Measurements from ENCODE around the gene SLC2A4.
A peak's percentile ranks its signal among the peaks of the same experiment; 100 is the strongest.

Gene SLC2A4

DNA sequence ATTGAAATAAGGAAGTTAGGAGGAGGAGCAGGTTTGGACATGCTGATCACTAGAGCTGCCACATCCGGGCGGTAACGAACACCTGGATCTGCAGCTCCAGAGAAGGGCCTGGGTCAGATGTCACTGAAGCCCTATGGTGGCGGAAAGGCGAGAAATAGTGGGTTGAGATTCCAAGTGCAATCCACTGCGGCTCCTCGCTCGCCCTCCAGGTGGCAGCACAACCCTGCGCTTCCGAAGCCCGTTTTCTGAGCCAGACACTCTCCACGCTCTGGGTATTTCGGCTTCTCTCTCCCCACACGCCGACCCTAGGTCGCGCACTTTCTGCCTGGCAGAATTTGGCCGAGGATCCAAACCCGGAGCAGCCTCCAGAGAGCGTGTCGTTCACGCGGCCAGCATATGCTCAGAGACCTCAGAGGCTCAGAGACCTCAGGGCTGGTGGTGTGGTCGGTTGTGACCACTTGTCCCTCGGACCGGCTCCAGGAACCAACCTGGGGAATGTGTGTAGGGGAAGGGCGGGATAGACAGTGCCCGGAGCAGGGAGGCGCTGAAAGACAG, 922 bp upstream of the SLC2A4 start:
- DNase-seq: peak; percentile 61

DNA sequence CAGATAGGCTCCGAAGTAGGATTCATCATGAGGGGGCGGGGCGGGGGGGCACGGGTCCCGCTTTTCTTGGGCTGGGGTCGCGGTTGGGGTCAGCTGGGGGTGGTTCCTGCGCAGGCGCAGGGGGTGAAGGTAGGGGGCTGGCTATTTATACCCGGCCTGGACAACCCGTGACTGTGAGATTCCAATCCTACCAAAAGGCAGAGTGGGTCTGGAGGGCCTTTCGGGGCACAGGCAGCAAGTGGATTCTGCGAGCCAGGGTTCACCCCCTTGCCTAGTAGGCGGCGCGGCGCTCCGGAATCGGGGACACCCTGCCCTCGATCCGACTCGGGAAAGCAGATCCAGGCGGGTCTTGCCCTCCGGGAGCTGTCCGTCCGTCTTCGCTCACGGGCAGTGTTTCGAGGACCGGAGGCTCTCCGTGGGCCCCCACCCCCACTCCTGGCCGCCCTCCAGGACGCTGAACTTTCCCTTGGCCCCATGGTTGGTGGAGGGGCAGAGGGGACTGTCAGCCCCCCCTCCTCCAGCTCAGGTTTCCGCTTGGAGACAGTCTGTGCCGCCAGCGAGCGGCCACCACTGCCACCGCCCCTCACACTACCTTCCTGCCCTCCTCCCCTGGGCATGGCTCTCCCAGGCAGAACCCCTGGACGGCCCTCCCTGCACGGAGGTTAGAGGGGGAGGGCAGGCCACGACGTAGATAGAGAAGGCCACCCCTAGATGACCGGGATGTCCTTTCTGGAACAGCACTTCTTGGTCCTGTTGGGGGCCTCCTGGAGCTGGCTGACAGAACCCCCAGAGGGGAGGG, 634 bp downstream of the SLC2A4 start:
- no peak for DNase-seq

DNA sequence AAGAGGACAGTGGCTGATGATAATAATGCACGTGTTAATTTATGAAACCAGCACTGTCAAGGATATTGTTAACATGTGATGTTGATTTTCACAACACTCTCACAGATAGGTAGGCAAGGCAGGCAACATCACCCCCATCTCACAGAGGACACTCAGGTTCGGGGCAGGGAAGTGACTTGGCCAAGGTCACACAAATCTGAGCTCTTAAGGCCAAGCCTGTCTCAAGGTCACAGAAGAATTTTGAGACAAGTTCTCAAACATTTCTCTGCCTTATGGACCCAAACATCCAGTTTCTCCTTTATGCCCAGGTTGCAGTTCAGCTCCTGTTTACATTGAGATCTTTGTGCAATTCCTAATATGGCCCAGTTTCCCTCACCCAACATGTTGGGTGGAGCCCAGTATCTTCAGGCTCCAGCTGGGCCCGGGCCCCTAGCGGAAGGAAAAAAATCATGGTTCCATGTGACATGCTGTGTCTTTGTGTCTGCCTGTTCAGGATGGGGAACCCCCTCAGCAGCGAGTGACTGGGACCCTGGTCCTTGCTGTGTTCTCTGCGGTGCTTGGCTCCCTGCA, 1.3 kb downstream of the SLC2A4 start:
- no peak for DNase-seq

- no peak for DNase-seq
Measured at GRCh38 chr17:7283471-7284216, 2.1 kb downstream of the SLC2A4 start.

- no peak for DNase-seq
Measured at GRCh38 chr17:7284911-7285310, 3.4 kb downstream of the SLC2A4 start.

- DNase-seq: no peak
Measured at GRCh38 chr17:7285679-7286078, 4.2 kb downstream of the SLC2A4 start.

GRCh38 chr17:7289256-7290032, 7.9 kb downstream of the SLC2A4 start:
- DNase-seq: no peak

DNA sequence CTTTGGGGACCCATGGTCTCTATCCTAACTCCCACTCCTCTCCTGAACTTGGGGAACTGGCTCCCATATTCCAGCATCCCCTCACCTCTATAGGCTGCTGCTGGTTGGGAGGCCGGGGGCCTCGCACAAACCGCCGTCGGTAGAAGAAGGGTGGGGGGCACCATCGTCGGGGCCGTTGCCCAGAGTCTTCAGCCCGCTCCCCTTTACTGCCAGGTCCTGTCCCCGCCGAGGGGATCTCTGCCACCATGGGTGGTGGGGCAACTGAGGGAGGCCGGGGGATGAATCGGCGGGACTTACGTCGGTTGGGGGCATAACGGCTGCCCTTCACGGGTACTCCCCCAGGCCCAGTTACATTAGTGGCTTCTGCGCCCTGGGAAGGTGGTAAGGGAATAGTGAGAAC, 8.6 kb downstream of the SLC2A4 start:
- DNase-seq: no peak

GRCh38 chr17:7290685-7291084, 9.2 kb downstream of the SLC2A4 start:
- DNase-seq: no peak

GRCh38 chr17:7292194-7292593, 10.7 kb downstream of the SLC2A4 start:
- no peak for DNase-seq

- no peak for DNase-seq
Measured at GRCh38 chr17:7292729-7293128, 11.2 kb downstream of the SLC2A4 start.

GRCh38 chr17:7293159-7293558, 11.6 kb downstream of the SLC2A4 start:
- DNase-seq: no peak

DNA sequence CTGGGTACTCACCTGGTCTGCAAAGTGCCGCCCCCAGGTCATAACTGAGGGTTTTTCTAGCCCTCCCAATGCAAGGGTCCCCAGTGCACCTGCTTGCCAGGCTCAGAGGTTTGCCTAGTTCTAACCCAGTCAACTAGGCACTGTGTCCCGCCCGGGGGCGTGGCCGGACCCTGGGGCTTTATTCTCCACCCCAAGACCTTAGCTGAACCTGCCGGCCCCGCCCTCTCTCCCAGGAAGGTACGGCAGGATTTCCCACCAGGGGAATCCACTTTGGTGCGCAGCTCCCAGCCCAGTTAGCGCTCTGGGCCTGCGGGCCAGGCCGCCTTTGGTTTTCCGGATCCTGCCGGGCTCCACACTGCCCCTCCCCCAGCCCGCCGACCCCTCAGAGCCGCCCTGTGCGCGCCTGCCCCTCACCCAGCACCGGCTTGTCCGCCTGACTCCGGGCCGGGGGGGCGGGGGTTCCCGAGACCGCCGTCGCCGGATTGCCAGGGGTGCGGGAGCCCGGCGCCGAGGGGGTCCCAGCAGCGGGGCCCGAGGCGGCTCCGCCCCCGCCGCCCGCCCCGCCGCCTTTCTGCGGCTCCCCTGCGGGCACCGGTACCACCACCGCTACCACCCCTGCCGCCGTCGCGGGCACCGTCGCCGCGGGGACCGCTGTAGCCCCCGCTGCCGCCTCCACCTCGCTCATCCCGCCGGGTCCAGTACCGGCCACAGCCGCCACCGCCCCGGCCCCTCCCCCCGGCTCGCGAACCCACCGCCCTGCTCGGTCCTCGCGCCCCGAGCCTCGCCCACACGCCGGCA, 12.5 kb downstream of the SLC2A4 start:
- no peak for DNase-seq

- DNase-seq: peak; percentile 77
Measured at GRCh38 chr17:7294614-7295153, 13.2 kb downstream of the SLC2A4 start, which contains the start of gene YBX2. Gene YBX2 (minus strand): TSS chr17:7294639. CDS start chr17:7294500, 139 bp downstream.

DNA sequence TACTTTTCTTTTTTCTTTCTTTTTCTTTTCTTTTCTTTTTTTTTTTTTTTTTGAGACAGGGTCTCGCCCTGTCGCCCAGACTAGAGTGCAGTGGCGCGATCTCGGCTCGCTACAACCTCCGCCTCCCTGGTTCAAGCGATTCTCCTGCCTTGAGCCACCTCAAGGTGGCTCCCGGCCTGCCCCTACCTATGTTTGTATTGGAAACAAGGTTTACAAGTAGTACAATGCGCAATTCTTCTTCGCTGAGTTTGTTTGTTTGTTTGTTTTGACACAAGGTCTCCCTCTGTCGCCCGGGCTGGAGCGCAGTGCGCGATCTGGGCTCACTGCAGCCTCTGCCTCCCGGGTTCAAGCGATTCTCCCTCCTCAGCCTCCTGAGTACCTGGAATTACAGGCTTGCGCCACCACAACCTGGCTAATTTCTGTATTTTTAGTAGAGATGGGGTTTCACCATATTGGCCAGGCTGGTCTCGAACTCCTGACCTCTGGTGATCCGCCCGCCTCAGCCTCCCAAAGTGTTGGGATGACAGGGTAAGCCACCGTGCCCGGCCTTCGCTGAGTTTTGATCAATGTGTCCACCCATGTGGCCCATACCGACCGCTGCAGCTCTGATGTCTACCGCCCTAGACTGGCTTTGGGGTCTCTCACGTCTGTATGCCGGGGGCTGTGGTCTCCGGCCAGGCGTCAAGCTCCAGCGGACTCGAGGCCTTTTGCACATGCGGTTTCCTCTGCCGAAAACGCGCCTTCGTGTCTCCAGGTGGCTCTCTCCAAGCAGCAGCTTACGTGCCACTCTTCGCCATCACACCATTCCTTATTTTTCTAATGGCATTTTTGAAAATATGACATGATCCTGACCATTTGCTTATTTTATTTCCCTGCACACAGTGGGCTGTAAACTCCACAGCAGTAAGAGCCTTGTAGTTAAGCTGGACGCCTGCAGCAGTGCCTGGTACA, 14.0 kb downstream of the SLC2A4 start:
- DNase-seq: no peak

GRCh38 chr17:7296189-7296861, 14.8 kb downstream of the SLC2A4 start:
- DNase-seq: peak; percentile 54

- DNase-seq: no peak
Measured at GRCh38 chr17:7304179-7304578, 22.7 kb downstream of the SLC2A4 start.

GRCh38 chr17:7306911-7307685, 25.6 kb downstream of the SLC2A4 start, which contains the start of gene EIF5A:
Gene EIF5A (plus strand): TSS chr17:7307628. CDS start chr17:7309636, 2,008 bp downstream.
- DNase-seq: peak; percentile 97

Measured in NCI-H1092 treated with DMSO at 0.1 percent for 48 hours (cell line).